CD8-positive, alpha-beta memory T cell (primary cell): ENCODE measurements around the gene MNAT1. TPM values are rescaled to one million over a fixed set of nuclear protein-coding genes. Genes with fewer than 3 reads are reported as not detected.

Experiments used
- CTCF ChIA-PET: fragments of 350-600 bp; sonication (Branson Sonifier 250); formaldehyde crosslinking; loops from one replicate; lab custom pipeline; 2021; ENCODE audit warnings: antibody characterized with exemption; lab: Charles Lee
- POLR2A ChIA-PET: fragments of 350-600 bp; sonication (Branson Sonifier 250); formaldehyde crosslinking; loops from one replicate; lab custom pipeline; 2021; ENCODE audit warnings: antibody characterized with exemption; lab: Charles Lee
- DNase-seq, 5 donors: peaks; one replicate each; pipeline versions ENCODE4 v3.0.0 to v3.0.0-alpha.2; 2020 to 2022; ENCODE audit warnings: mixed read lengths in 1 of 5
- H3K27ac ChIP-seq: one replicate; pipeline ENCODE4 v1.7.0; 2013; ENCODE audit warnings: low read depth, mild to moderate bottlenecking, low read length, moderate library complexity
- H3K27me3 ChIP-seq: 2 replicates; pipeline ENCODE4 v1.7.0; 2013; ENCODE audit warnings: low read length, mild to moderate bottlenecking; ENCODE audit not compliant: insufficient read depth, poor library complexity, severe bottlenecking
- H3K36me3 ChIP-seq: 2 replicates; pipeline ENCODE4 v1.7.0; 2013; ENCODE audit warnings: mild to moderate bottlenecking, low read length, moderate library complexity; ENCODE audit not compliant: insufficient read depth
- H3K4me1 ChIP-seq: 2 replicates; pipeline ENCODE4 v1.7.0; 2013; ENCODE audit warnings: mild to moderate bottlenecking, low read length, moderate library complexity; ENCODE audit not compliant: insufficient read depth
- H3K4me3 ChIP-seq: 2 replicates; pipeline ENCODE4 v1.7.0; 2013; ENCODE audit warnings: mild to moderate bottlenecking, low read length
- H3K9me3 ChIP-seq: 2 replicates; pipeline ENCODE4 v1.7.0; 2013; ENCODE audit warnings: mild to moderate bottlenecking, low read length
- H3K27ac Mint-ChIP-seq, 8 donors: one replicate each; pipeline ENCODE4 v1.8.0; 2020 to 2021; ENCODE audit warnings: mixed read lengths in 8 of 8, mild to moderate bottlenecking in 6 of 8, inconsistent platforms in 3 of 8, moderate library complexity in 3 of 8
- H3K27me3 Mint-ChIP-seq, 2 donors: one replicate each; pipeline ENCODE4 v1.8.0; 2020 to 2021; ENCODE audit warnings: mixed read lengths in 2 of 2, mild to moderate bottlenecking in 1 of 2, moderate library complexity in 1 of 2
- H3K36me3 Mint-ChIP-seq, 3 donors: one replicate each; pipeline ENCODE4 v1.8.0; 2020 to 2021; ENCODE audit warnings: mixed read lengths in 3 of 3, inconsistent platforms in 1 of 3, mild to moderate bottlenecking in 1 of 3
- H3K4me1 Mint-ChIP-seq, 3 donors: one replicate each; pipeline ENCODE4 v1.8.0; 2020 to 2021; ENCODE audit warnings: mixed read lengths in 3 of 3, inconsistent platforms in 1 of 3, mild to moderate bottlenecking in 1 of 3
- H3K4me3 Mint-ChIP-seq, 7 donors: one replicate each; pipeline ENCODE4 v1.8.0; 2020 to 2021; ENCODE audit warnings: mixed read lengths in 7 of 7, mild to moderate bottlenecking in 6 of 7, moderate library complexity in 4 of 7, inconsistent platforms in 2 of 7
- H3K9me3 Mint-ChIP-seq, 5 donors: one replicate each; pipeline ENCODE4 v1.8.0; 2020 to 2022; ENCODE audit warnings: mixed read lengths in 5 of 5, mild to moderate bottlenecking in 3 of 5, moderate library complexity in 2 of 5, inconsistent platforms in 1 of 5
- polyA plus RNA-seq: library from polyadenylated mRNA; unstranded; fragments of 300-500 nt; fragmentation: Illumina TruSeq; gene quantifications from one replicate; pipeline ENCODE4 v1.2.3, GENCODE V29; 2021
- total RNA-seq, 2 experiments: library from RNA; stranded (reverse); gene quantifications; one replicate each; pipeline ENCODE4 v1.2.3, GENCODE V29; 2021

The MNAT1 gene
- total and polyA plus RNA-seq, 3 experiments from 2014 or later: 16.0 to 47.8 (median 37.1) TPM

GRCh38 chr14:60944204-60944603 lies 209.6 kb downstream of the MNAT1 start:
- CTCF ChIA-PET: no interaction called here
- H3K36me3 Mint-ChIP-seq: peaks cover 10 to 13% (median 12%) of the 10 kb centered on the region in 3 donors
- H3K27me3 ChIP-seq: no peaks in the 10 kb centered on the region
- no peaks in the 10 kb centered on the region for H3K9me3 Mint-ChIP-seq
- no peaks in the 10 kb centered on the region for H3K36me3 ChIP-seq
- H3K4me1 Mint-ChIP-seq: peaks cover 0 to 4% (median 2%) of the 10 kb centered on the region in 3 donors
- no peaks in the 10 kb centered on the region for H3K4me1 ChIP-seq
- H3K27ac ChIP-seq: no peak overlapping the region
- no peak for DNase-seq
- H3K9me3 ChIP-seq: no peaks in the 10 kb centered on the region
- H3K27me3 Mint-ChIP-seq: no peaks in the 10 kb centered on the region
- H3K27ac Mint-ChIP-seq: peak overlapping the region in 1 of 8 donors; percentile 80
- POLR2A ChIA-PET: no interaction called here
- no peak overlapping the region for H3K4me3 ChIP-seq
- no peak overlapping the region for H3K4me3 Mint-ChIP-seq

- CTCF ChIA-PET: no interaction called here
- H3K4me1 Mint-ChIP-seq: no peaks in the 10 kb centered on the region
- no peak overlapping the region for H3K4me3 ChIP-seq
Observed at GRCh38 chr14:60945984-60946383, 211.4 kb downstream of the MNAT1 start.

GRCh38 chr14:60946773-60947172 lies 212.2 kb downstream of the MNAT1 start:
- POLR2A ChIA-PET: no interaction called here
- no peaks in the 10 kb centered on the region for H3K9me3 ChIP-seq
- Mint-ChIP-seq H3K36me3 (peaks cover 9 to 11% (median 10%) of the 10 kb centered on the region in 3 donors), H3K27ac (no peak overlapping the region), H3K9me3 (no peaks in the 10 kb centered on the region), H3K27me3 (no peaks in the 10 kb centered on the region), H3K4me3 (no peak overlapping the region), H3K4me1 (no peaks in the 10 kb centered on the region)
- no peak for DNase-seq
- CTCF ChIA-PET: no interaction called here
- H3K4me1 ChIP-seq: no peaks in the 10 kb centered on the region
- no peaks in the 10 kb centered on the region for H3K36me3 ChIP-seq
- no peak overlapping the region for H3K27ac ChIP-seq
- H3K27me3 ChIP-seq: no peaks in the 10 kb centered on the region
- no peak overlapping the region for H3K4me3 ChIP-seq

More at GRCh38 chr14:60945984-60946383, 211.4 kb downstream of the MNAT1 start:
- H3K27ac ChIP-seq: no peak overlapping the region
- H3K36me3 ChIP-seq: no peaks in the 10 kb centered on the region
- no peaks in the 10 kb centered on the region for H3K27me3 ChIP-seq
- no peaks in the 10 kb centered on the region for H3K9me3 Mint-ChIP-seq
- no peaks in the 10 kb centered on the region for H3K4me1 ChIP-seq
- peaks cover 9 to 14% (median 10%) of the 10 kb centered on the region in 3 donors for H3K36me3 Mint-ChIP-seq
- POLR2A ChIA-PET: no interaction called here
- no peak overlapping the region for H3K4me3 Mint-ChIP-seq
- DNase-seq: no peak
- H3K27ac Mint-ChIP-seq: no peak overlapping the region
- no peaks in the 10 kb centered on the region for H3K27me3 Mint-ChIP-seq
- H3K9me3 ChIP-seq: no peaks in the 10 kb centered on the region

- Mint-ChIP-seq H3K27me3 (no peaks in the 10 kb centered on the region), H3K4me1 (no peaks in the 10 kb centered on the region), H3K27ac (no peak overlapping the region), H3K4me3 (no peak overlapping the region), H3K36me3 (peaks cover 14 to 19% (median 16%) of the 10 kb centered on the region in 3 donors), H3K9me3 (peaks cover 12 to 17% (median 14%) of the 10 kb centered on the region in 5 donors)
- ChIA-PET CTCF (no interaction called here), POLR2A (no interaction called here)
- Histone ChIP-seq H3K4me1 (no peaks in the 10 kb centered on the region), H3K27me3 (no peaks in the 10 kb centered on the region), H3K27ac (no peak overlapping the region), H3K36me3 (no peaks in the 10 kb centered on the region), H3K4me3 (no peak overlapping the region), H3K9me3 (peaks cover 2% of the 10 kb centered on the region)
- no peak for DNase-seq
Observed at GRCh38 chr14:60951776-60952435, 217.3 kb downstream of the MNAT1 start.

- no peak for DNase-seq
- H3K27ac ChIP-seq: no peak overlapping the region
- Mint-ChIP-seq H3K9me3 (peaks cover 27 to 50% (median 46%) of the 10 kb centered on the region in 5 donors), H3K4me3 (no peak overlapping the region), H3K27me3 (peaks cover 0 to 3% of the 10 kb centered on the region in 2 donors), H3K36me3 (peaks cover 20 to 50% (median 30%) of the 10 kb centered on the region in 3 donors), H3K4me1 (no peaks in the 10 kb centered on the region), H3K27ac (no peak overlapping the region)
- ChIA-PET POLR2A (no interaction called here), CTCF (no interaction called here)
- no peak overlapping the region for H3K4me3 ChIP-seq
- no peaks in the 10 kb centered on the region for H3K4me1 ChIP-seq
- H3K9me3 ChIP-seq: peaks cover 10% of the 10 kb centered on the region
- H3K27me3 ChIP-seq: no peaks in the 10 kb centered on the region
- H3K36me3 ChIP-seq: no peaks in the 10 kb centered on the region
Observed at GRCh38 chr14:60956202-60956601, 221.6 kb downstream of the MNAT1 start.

DNA sequence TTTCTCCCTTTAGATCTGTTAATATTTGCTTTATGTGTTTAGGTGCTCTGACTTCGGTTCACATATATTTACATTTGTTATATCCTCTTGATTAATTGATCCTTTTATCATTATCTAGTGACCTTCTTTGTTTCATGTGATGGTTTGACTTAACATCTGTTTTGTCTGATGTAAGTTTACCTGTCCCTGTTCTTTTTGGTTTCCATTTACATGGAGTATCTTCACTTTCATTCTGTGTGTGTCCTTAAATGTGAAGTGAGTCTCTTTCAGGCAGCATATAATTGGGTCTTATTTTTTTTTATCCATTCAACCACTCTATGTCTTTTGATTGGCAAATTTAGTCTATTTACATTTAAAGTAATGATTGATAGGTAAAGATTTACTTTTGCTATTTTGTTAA lies 222.1 kb downstream of the MNAT1 start:
- POLR2A ChIA-PET: no interaction called here

GRCh38 chr14:60958146-60958545 lies 223.6 kb downstream of the MNAT1 start:
- peaks cover 27 to 52% (median 46%) of the 10 kb centered on the region in 5 donors for H3K9me3 Mint-ChIP-seq
- no peak overlapping the region for H3K4me3 Mint-ChIP-seq
- POLR2A ChIA-PET: no interaction called here
- H3K27me3 Mint-ChIP-seq: peaks cover 0 to 3% of the 10 kb centered on the region in 2 donors
- no peaks in the 10 kb centered on the region for H3K4me1 Mint-ChIP-seq
- no peak overlapping the region for H3K27ac Mint-ChIP-seq
- Histone ChIP-seq H3K27ac (no peak overlapping the region), H3K36me3 (no peaks in the 10 kb centered on the region), H3K4me1 (no peaks in the 10 kb centered on the region), H3K27me3 (no peaks in the 10 kb centered on the region), H3K4me3 (no peak overlapping the region), H3K9me3 (peaks cover 10% of the 10 kb centered on the region)
- no peak for DNase-seq
- CTCF ChIA-PET: no interaction called here
- H3K36me3 Mint-ChIP-seq: peaks cover 20 to 55% (median 30%) of the 10 kb centered on the region in 3 donors

More for the DNA sequence above, 222.1 kb downstream of the MNAT1 start:
- H3K4me3 Mint-ChIP-seq: no peak overlapping the region
- peaks cover 27 to 52% (median 46%) of the 10 kb centered on the region in 5 donors for H3K9me3 Mint-ChIP-seq
- Histone ChIP-seq H3K4me3 (no peak overlapping the region), H3K9me3 (peaks cover 10% of the 10 kb centered on the region), H3K4me1 (no peaks in the 10 kb centered on the region), H3K27me3 (no peaks in the 10 kb centered on the region), H3K27ac (no peak overlapping the region), H3K36me3 (no peaks in the 10 kb centered on the region)
- CTCF ChIA-PET: no interaction called here
- H3K27ac Mint-ChIP-seq: no peak overlapping the region
- no peak for DNase-seq
- H3K27me3 Mint-ChIP-seq: peaks cover 0 to 3% of the 10 kb centered on the region in 2 donors
- peaks cover 20 to 55% (median 30%) of the 10 kb centered on the region in 3 donors for H3K36me3 Mint-ChIP-seq
- H3K4me1 Mint-ChIP-seq: no peaks in the 10 kb centered on the region

DNA sequence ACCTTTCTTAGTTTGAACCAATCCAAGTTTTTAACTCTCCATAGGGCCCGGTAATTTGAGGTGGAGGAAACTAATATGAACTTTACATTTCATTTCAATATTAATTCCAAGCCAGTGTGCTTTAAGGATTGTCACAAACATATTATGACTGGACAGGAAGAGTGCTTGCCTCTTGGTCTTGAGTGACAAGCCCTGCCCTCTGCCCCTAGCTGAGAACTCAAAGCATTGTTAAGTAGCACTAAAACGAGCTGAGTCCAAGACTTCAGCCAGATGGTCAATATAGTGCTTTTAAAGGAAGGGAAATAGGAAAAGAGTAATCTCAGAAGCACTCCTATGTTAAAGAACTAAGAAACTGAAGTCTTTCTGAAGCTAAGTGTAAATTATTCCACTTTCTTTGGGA lies 229.2 kb downstream of the MNAT1 start:
- Mint-ChIP-seq H3K27ac (peak overlapping the region in 1 of 8 donors; percentile 35), H3K27me3 (peaks cover 0 to 3% of the 10 kb centered on the region in 2 donors), H3K4me1 (no peaks in the 10 kb centered on the region), H3K36me3 (peaks cover 2 to 24% (median 11%) of the 10 kb centered on the region in 3 donors), H3K9me3 (peaks cover 3 to 18% (median 14%) of the 10 kb centered on the region in 5 donors), H3K4me3 (no peak overlapping the region)
- Histone ChIP-seq H3K9me3 (no peaks in the 10 kb centered on the region), H3K27ac (no peak overlapping the region), H3K27me3 (no peaks in the 10 kb centered on the region), H3K4me3 (no peak overlapping the region), H3K4me1 (no peaks in the 10 kb centered on the region), H3K36me3 (no peaks in the 10 kb centered on the region)
- POLR2A ChIA-PET: no interaction called here
- no peak for DNase-seq
- CTCF ChIA-PET: no interaction called here
